ENCODE results near the gene FOXP1. TPM values are rescaled to one million over a fixed set of nuclear protein-coding genes. Genes with fewer than 3 reads are reported as not detected.

Gene FOXP1
- total and polyA plus RNA-seq, 4 donors: 4.9 to 35.4 (median 32.0) TPM

- TF ChIP-seq FOXA1 (IDR thresholded peaks at IDR 0.05): no peak
- TF ChIP-seq HNF4A (conservative IDR thresholded peaks at IDR 0.05): no peak
- no peak for TF ChIP-seq SP1 (IDR thresholded peaks at IDR 0.05)
- no peak for TF ChIP-seq MAX (IDR thresholded peaks at IDR 0.05)
Measured at GRCh38 chr3:71029770-71030169, 553.8 kb downstream of the FOXP1 start (continued).

- TF ChIP-seq ZBTB33 (IDR thresholded peaks at IDR 0.05) (no peak), FOXA1 (IDR thresholded peaks at IDR 0.05) (no peak), EGR1 (IDR thresholded peaks at IDR 0.05; ENCODE audit: low read depth in 2 of 2) (no peak), ATF3 (IDR thresholded peaks at IDR 0.05) (no peak), GABPA (IDR thresholded peaks at IDR 0.05 in 1 of 2, conservative IDR thresholded peaks at IDR 0.05 in 1 of 2) (no peak), CTCF (IDR thresholded peaks at IDR 0.05; ENCODE audit: low read depth, low read length, missing input control) (no peak), TAF1 (conservative IDR thresholded peaks at IDR 0.05) (no peak), HNF4A (conservative IDR thresholded peaks at IDR 0.05) (no peak), JUND (IDR thresholded peaks at IDR 0.05) (no peak)
- H3K27me3 ChIP-seq (ENCODE audit: control insufficient read depth in 4 of 4, insufficient read depth in 4 of 4, low read length in 3 of 4): no peaks in the 10 kb centered on the region
- H3K9me3 ChIP-seq (ENCODE audit: control insufficient read depth in 4 of 4, low read length in 3 of 4): no peaks in the 10 kb centered on the region
- H3K4me1 ChIP-seq (ENCODE audit: control insufficient read depth in 4 of 4, insufficient read depth in 4 of 4, low read length in 3 of 4): peaks cover 8 to 35% (median 24%) of the 10 kb centered on the region in 4 donors
- H3K27ac ChIP-seq (ENCODE audit: low read depth in 1 of 2, low read length in 2 of 2): no peak overlapping the region
- H3K36me3 ChIP-seq (ENCODE audit: control insufficient read depth in 4 of 4, insufficient read depth in 3 of 4, low read depth in 1 of 4, low read length in 3 of 4): no peaks in the 10 kb centered on the region
- H3K9ac ChIP-seq (ENCODE audit: low read depth in 1 of 2, low read length in 2 of 2): no peak overlapping the region
- no peak for DNase-seq (ENCODE audit: low spot score)
- 98% methylated on average over 7 of the region's 7 CpGs for WGBS
- H3K4me3 ChIP-seq (ENCODE audit: low read depth in 1 of 3, low read length in 3 of 3): no peak overlapping the region
Measured at GRCh38 chr3:71028802-71029201, 554.7 kb downstream of the FOXP1 start.

- no peak overlapping the region for H3K4me3 ChIP-seq (ENCODE audit: low read depth in 1 of 3, low read length in 3 of 3)
- 95% methylated on average over 5 of the region's 5 CpGs for WGBS
- no peak for TF ChIP-seq HNF4A (conservative IDR thresholded peaks at IDR 0.05)
- no peak overlapping the region for H3K9ac ChIP-seq (ENCODE audit: low read depth in 1 of 2, low read length in 2 of 2)
- no peaks in the 10 kb centered on the region for H3K9me3 ChIP-seq (ENCODE audit: control insufficient read depth in 4 of 4, low read length in 3 of 4)
- no peaks in the 10 kb centered on the region for H3K36me3 ChIP-seq (ENCODE audit: control insufficient read depth in 4 of 4, insufficient read depth in 3 of 4, low read depth in 1 of 4, low read length in 3 of 4)
- H3K4me1 ChIP-seq (ENCODE audit: control insufficient read depth in 4 of 4, insufficient read depth in 4 of 4, low read length in 3 of 4): peaks cover 8 to 38% (median 25%) of the 10 kb centered on the region in 4 donors
- no peak for DNase-seq (ENCODE audit: low spot score)
- no peak overlapping the region for H3K27ac ChIP-seq (ENCODE audit: low read depth in 1 of 2, low read length in 2 of 2)
- no peaks in the 10 kb centered on the region for H3K27me3 ChIP-seq (ENCODE audit: control insufficient read depth in 4 of 4, insufficient read depth in 4 of 4, low read length in 3 of 4)
Measured at GRCh38 chr3:71028184-71028583, 555.3 kb downstream of the FOXP1 start.
